HUES48 (cell line): ENCODE data around the gene KDM2B.
A peak's percentile ranks its signal among the peaks of the same experiment; 100 is the strongest.

Source experiments
- H3K27ac ChIP-seq: one replicate; pipeline ENCODE4 v1.7.0; 2013; ENCODE audit warnings: low read depth, low read length, inconsistent platforms
- H3K27me3 ChIP-seq: 2 replicates; pipeline ENCODE4 v1.6.1; 2013; ENCODE audit warnings: mild to moderate bottlenecking, low read length; ENCODE audit not compliant: control insufficient read depth, insufficient read depth
- H3K36me3 ChIP-seq: 2 replicates; pipeline ENCODE4 v1.6.1; 2013; ENCODE audit warnings: low read length; ENCODE audit not compliant: control insufficient read depth, insufficient read depth
- H3K4me1 ChIP-seq: 2 replicates; pipeline ENCODE4 v1.6.1; 2013; ENCODE audit warnings: mild to moderate bottlenecking, low read length; ENCODE audit not compliant: control insufficient read depth, insufficient read depth
- H3K4me3 ChIP-seq: 2 replicates; pipeline ENCODE4 v1.5.1; 2013; ENCODE audit warnings: mild to moderate bottlenecking, low read depth, low read length
- H3K9ac ChIP-seq: 2 replicates; pipeline ENCODE4 v1.6.1; 2013; ENCODE audit warnings: mild to moderate bottlenecking, low read depth, low read length, moderate library complexity
- H3K9me3 ChIP-seq: 2 replicates; pipeline ENCODE4 v1.6.1; 2013; ENCODE audit warnings: low read length; ENCODE audit not compliant: control insufficient read depth, insufficient read depth

KDM2B gene

DNA sequence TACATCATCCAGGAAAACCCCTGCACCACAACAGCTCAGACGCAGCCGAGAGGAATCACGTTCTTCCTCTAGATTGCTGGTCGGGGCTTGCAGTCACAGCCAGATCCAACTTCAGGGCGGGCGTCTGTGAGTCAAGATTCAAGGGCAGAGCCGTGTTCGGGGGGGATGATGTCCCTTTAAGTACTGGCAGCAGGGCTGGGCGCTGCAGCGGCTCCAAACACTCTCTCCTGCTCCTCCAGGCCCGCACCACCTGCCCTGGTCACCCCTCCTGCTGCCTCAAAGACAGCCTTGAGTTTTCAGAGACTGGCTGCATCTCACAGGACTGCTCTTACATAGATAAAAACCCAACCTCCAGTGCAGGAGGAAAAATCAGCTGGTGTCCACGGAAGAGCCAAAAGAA is 68.3 kb downstream of the KDM2B start:
- Histone ChIP-seq H3K4me1 (0 out of 2 replicates have a peak, but pooled peaks cover 2% of the 10 kb centered on the region), H3K27me3 (no peaks in the 10 kb centered on the region), H3K9ac (no peak overlapping the region), H3K9me3 (peaks cover 2% of the 10 kb centered on the region; the same call in 1 of the 2 replicates), H3K36me3 (peaks cover 76% of the 10 kb centered on the region), H3K27ac (no peak overlapping the region), H3K4me3 (no peak overlapping the region)

DNA sequence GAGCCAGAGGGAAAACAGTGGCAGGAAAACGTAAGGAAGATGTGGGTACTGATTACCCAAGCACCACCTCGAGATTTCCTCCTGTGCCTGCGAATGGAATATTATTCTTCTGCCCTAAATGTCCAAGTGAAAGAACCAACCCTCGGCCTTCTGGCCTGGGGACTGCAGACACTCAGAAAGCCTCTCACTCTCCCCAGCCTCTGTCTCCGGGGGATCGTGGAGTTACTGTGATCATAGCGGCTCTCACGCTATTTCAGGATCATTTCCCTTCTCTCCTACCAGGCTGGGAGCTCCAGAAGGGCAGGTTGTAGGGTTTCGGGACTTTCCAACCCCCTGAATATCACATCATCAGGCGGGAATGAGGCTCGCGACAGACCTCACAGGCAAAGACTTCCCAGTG is 68.9 kb downstream of the KDM2B start:
- Histone ChIP-seq H3K27me3 (no peaks in the 10 kb centered on the region), H3K4me1 (0 out of 2 replicates have a peak, but pooled peaks cover under 1% of the 10 kb centered on the region), H3K9ac (no peak overlapping the region), H3K27ac (no peak overlapping the region), H3K9me3 (peaks cover 2% of the 10 kb centered on the region; the same call in 1 of the 2 replicates), H3K36me3 (peaks cover 77% of the 10 kb centered on the region), H3K4me3 (no peak overlapping the region)

GRCh38 chr12:121509339-121509738 is 71.5 kb downstream of the KDM2B start:
- H3K27me3 ChIP-seq, result no peaks in the 10 kb centered on the region
- no peak overlapping the region for H3K9ac ChIP-seq
- H3K9me3 ChIP-seq, result no peaks in the 10 kb centered on the region
- H3K4me1 ChIP-seq, result no peaks in the 10 kb centered on the region
- no peak overlapping the region for H3K27ac ChIP-seq
- peaks cover 79% of the 10 kb centered on the region for H3K36me3 ChIP-seq
- no peak overlapping the region for H3K4me3 ChIP-seq

DNA sequence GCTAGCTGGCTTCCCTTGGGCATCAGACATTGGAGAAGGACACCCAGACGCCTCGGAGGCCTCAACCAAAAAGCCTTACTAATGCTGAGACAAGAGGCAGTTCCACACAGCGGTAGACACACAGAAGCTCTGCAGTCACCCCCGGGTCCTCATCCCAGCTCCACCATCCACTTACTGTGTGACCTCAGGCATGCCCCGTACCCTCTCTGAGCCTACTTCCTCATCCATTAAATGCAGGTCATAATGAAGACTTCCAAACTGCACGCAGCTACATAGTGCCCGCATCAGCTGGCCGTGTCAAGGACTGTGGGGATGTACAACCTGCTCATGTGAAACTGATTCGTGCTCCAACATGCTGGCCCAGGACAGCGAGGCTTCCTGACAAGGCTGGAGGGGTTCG is 72.3 kb downstream of the KDM2B start:
- Histone ChIP-seq H3K9ac (no peak overlapping the region), H3K36me3 (peaks cover 86% of the 10 kb centered on the region), H3K27me3 (no peaks in the 10 kb centered on the region), H3K4me3 (no peak overlapping the region), H3K27ac (no peak overlapping the region), H3K9me3 (no peaks in the 10 kb centered on the region), H3K4me1 (no peaks in the 10 kb centered on the region)

DNA sequence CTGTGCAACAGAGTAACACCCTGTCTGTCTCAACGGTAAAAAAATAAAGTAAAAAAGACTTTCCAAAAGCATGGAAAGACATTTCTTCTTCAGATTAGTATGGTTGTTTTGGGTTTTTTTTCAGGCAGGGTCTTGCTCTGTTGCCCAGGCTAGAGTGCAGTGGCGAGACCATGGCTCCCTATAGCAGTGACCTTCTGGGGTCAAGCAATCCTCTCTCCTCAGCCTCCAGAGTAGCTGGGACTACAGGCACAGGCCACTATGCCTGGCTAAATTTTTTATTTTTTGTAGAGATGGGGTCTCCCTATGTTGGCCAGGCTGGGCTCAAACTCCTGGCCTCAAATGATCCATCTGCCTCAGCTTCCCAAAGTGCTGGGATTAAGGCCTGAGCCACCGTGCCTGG is 72.8 kb downstream of the KDM2B start:
- Histone ChIP-seq H3K4me1 (no peaks in the 10 kb centered on the region), H3K9me3 (no peaks in the 10 kb centered on the region), H3K27me3 (no peaks in the 10 kb centered on the region), H3K9ac (no peak overlapping the region), H3K27ac (no peak overlapping the region), H3K4me3 (no peak overlapping the region), H3K36me3 (peaks cover 87% of the 10 kb centered on the region)

- no peaks in the 10 kb centered on the region for H3K27me3 ChIP-seq
- no peak overlapping the region for H3K27ac ChIP-seq
- no peaks in the 10 kb centered on the region for H3K4me1 ChIP-seq
- H3K4me3 ChIP-seq, result no peak overlapping the region
- H3K9ac ChIP-seq, result no peak overlapping the region
- peaks cover 83% of the 10 kb centered on the region for H3K36me3 ChIP-seq
- no peaks in the 10 kb centered on the region for H3K9me3 ChIP-seq
These were observed 73.6 kb downstream of the KDM2B start for GRCh38 chr12:121507245-121507644.

DNA sequence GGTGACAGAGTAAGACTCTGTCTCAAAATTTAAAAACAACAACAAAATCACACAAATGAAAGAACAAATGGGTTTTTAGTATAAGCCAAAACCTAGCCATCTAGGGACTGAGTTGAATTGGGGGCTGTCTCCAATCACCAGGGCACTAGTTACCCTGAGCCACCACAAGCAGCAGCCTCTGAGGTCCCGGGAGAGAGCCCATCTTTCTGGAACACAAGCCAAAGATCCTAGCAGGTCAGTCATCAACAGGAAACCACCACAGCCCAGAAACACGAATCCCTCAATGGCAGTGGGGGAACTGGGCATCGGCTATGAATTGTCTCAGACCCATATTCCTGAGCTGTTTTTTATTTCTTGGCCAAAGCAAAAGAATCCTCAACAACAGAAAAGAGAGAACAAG is 75.3 kb downstream of the KDM2B start:
- Histone ChIP-seq H3K27ac (no peak overlapping the region), H3K9ac (no peak overlapping the region), H3K4me1 (no peaks in the 10 kb centered on the region), H3K27me3 (no peaks in the 10 kb centered on the region), H3K36me3 (peaks cover 74% of the 10 kb centered on the region), H3K4me3 (no peak overlapping the region), H3K9me3 (no peaks in the 10 kb centered on the region)

DNA sequence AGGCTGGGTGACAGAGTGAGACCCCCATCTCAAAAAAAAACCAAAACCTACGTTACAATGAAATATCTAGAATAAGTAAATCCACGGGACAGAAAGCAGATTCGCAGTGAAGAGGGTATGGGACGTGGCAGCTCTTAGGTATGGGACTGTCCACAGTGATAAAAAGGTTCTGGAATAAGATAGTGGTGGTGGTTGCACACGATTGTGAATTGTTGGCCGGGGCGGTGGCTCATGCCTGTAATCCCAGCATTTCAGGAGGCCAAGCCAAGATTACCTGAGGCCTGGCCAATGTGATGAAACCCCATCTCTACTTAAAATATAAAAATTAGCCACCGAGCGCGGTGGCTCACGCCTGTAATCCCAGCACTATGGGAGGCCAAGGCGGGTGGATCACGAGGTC is 76.3 kb downstream of the KDM2B start:
- Histone ChIP-seq H3K27me3 (no peaks in the 10 kb centered on the region), H3K36me3 (peaks cover 64% of the 10 kb centered on the region)

DNA sequence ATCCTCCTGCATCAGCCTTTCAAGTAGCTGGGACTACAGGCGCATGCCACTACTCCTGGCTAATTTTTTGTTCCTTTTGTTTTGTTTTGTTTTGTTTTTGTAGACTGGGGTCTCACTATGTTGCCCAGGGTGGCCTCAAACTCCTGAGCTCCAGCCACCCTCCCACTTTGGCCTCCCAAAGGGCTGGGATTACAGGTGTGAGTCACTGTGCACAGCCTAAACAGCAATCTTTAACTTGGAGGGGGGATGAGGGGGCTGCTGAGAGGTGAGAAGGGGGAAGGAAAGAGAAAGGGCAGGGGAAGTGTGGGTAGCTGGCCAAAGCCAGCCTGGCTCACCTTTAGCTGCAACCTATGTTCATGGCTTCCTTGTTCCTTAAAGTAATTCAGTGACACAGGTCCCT is 77.4 kb downstream of the KDM2B start:
- Histone ChIP-seq H3K9ac (no peak overlapping the region), H3K4me1 (peaks cover 5% of the 10 kb centered on the region; the same call in 1 of the 2 replicates), H3K27ac (no peak overlapping the region), H3K27me3 (no peaks in the 10 kb centered on the region), H3K4me3 (no peak overlapping the region), H3K9me3 (no peaks in the 10 kb centered on the region), H3K36me3 (peaks cover 59% of the 10 kb centered on the region)

More for the DNA sequence above, 76.3 kb downstream of the KDM2B start:
- no peaks in the 10 kb centered on the region for H3K9me3 ChIP-seq
- peaks cover 5% of the 10 kb centered on the region; the same call in 1 of the 2 replicates for H3K4me1 ChIP-seq
- H3K9ac ChIP-seq, result no peak overlapping the region
- no peak overlapping the region for H3K27ac ChIP-seq
- H3K4me3 ChIP-seq, result no peak overlapping the region

DNA sequence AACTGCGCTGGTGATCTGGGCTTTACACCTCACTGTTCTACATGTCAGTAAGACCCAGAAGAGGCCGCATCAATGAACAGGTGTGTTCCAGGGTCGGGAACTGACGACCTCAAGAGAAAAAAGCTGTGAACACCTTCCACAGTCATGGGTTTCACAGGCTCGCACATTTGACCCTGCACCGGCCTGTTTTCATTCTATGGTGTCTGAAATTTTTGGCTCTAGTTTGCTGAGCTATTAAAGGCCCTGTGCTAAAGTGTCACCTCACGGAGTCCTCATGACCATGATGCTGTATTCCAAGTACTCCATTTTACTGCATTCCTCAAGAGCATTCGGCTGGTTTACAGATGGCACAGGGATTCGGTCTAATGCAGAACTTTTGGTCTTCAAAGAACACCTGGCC is 78.9 kb downstream of the KDM2B start:
- Histone ChIP-seq H3K9ac (no peak overlapping the region), H3K27me3 (no peaks in the 10 kb centered on the region), H3K9me3 (no peaks in the 10 kb centered on the region), H3K4me3 (no peak overlapping the region), H3K4me1 (peaks cover 5% of the 10 kb centered on the region; the same call in 1 of the 2 replicates), H3K27ac (no peak overlapping the region), H3K36me3 (peaks cover 57% of the 10 kb centered on the region)

DNA sequence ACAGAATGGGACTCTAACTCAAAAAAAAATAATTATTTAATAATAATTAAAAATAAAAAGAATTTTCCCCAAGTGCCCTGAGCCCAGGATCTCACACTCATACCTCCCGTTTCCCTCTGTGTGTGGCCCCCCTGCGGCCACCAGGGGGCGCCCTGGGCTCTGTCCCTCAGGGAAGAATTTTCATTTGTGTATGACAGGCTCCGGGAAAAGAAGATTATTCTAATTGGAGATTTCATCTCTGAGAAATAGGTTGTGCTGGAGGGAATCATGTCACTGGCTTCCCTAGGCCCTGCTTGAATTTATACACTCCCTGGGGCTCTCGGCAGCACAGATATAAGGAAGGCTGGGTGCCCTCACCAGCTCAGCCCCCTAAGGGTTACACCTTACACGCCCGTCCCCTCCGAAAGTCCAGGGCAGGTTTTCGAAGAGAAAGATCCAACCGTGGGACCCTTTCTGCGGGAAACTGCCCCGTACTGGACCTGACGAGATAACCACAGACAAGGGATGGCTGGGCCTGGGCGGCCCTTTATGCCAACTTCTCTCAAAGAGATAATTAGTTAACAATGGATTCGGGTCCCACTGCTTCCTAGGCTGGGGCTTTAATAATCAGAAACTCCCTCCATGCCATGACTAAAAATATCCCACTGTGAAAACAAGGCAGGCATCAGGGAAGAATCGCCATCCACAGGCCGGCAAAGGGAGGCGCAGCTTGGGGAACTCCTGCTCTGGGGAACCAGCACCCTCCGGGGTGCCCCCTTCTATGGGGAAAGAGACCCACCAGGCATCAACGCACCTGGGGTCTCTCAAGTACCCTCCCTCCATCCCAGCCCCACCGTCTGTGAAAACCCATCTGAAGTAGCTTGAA is 80.7 kb downstream of the KDM2B start:
- peak overlapping the region; percentile 73 for H3K27ac ChIP-seq
- H3K4me3 ChIP-seq, result no peak overlapping the region

More for the DNA sequence above, 80.7 kb downstream of the KDM2B start:
- peaks cover 58% of the 10 kb centered on the region for H3K36me3 ChIP-seq
- no peaks in the 10 kb centered on the region for H3K27me3 ChIP-seq
- no peak overlapping the region for H3K9ac ChIP-seq
- no peaks in the 10 kb centered on the region for H3K9me3 ChIP-seq
- peaks cover 5% of the 10 kb centered on the region; the same call in 1 of the 2 replicates for H3K4me1 ChIP-seq
